GM18870 (cell line): ENCODE data around the gene PPP1CB.
"Not testable (repeated sequence)": the region's sequence is repeated elsewhere in the genome, so short reads cannot be mapped to it uniquely, and the experiment has no call there.

Experiments
- ATAC-seq: cut with Tn5 transposase; IDR thresholded peaks from one replicate; pipeline ENCODE4 v1.9.1; 2021; ENCODE audit warnings: moderate library complexity; ENCODE audit not compliant: unreplicated experiment

PPP1CB gene

GRCh38 chr2:28742619-28743018, 9.0 kb upstream of the PPP1CB start:
- ATAC-seq = not testable (repeated sequence)

- ATAC-seq = no peak
These were observed 6.4 kb upstream of the PPP1CB start for GRCh38 chr2:28745225-28745624.

DNA sequence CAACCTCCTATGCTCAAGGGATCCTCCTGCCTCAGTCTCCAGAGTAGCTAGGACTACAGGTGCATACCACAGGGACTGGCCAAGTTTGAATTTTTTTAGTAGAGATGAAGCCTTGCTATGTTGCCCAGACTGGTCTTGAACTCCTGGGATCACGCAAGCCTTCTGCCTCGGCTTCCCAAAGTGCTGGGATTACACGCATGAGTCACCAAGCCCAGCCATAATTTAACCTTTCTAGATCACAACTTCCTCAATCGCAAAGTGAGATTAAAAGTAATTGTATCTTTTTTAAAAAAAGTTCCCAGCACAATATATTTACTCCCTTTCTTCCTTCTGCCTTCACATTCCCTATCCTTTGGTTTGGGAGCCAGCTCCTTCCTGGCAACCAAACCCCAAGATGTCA, 5.8 kb upstream of the PPP1CB start:
- ATAC-seq = no peak

- no peak for ATAC-seq
These were observed 5.1 kb upstream of the PPP1CB start for GRCh38 chr2:28746429-28747111.

DNA sequence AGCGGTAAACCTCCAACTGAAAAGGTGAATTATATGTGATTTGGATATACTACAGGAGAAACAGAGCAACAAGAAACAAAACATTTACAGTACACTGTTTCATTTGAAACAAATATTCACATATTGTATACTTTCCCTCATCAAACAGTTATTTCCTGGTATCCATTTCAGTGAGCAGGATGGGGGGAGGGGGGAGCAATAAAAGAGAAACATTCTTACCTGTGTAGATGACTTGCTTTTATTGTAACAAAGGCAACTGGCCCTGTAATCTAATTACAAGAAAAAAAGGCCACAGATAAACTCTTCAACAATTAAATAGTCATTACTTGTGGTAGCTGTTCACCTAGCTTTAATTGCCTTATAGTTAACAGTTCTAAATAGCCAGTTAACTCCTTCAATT, 3.9 kb upstream of the PPP1CB start:
- no peak for ATAC-seq

DNA sequence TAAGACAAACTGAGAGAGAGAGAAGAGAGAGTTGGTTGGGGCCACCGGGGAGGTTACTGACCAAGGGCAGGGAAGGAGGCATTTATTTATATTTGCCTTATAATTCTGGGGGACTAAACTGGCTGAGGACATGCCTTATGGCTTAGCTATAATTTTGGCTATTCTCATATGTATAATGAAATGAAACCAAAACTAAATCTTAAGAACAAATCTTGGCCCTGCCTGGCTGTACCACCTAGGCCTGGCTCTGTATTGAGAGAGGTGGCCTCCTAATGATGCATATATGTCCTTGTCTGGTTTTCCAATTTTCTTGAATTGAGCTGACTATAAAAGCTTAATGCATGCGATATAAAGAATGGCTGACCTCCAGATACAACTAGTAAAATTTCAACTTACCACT, 3.5 kb upstream of the PPP1CB start:
- no peak for ATAC-seq

DNA sequence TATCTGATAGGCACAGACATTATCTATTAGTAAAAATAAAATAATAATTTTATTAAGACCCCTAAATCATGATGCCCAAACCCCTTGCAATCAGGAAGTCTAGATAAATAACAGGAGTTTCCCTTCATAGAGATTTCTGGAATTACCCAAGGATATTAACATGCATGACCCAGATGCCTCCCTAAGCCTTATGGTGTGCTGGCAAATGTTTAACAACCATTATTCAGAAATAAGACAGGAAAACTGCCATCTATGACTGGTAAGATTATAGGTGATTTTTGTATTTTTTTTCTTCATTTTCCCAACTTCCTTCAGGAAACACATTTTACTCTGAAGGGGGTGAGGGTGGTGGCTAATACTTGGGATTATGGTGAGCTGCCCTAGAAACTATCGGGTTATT, 2.7 kb upstream of the PPP1CB start:
- no peak for ATAC-seq

DNA sequence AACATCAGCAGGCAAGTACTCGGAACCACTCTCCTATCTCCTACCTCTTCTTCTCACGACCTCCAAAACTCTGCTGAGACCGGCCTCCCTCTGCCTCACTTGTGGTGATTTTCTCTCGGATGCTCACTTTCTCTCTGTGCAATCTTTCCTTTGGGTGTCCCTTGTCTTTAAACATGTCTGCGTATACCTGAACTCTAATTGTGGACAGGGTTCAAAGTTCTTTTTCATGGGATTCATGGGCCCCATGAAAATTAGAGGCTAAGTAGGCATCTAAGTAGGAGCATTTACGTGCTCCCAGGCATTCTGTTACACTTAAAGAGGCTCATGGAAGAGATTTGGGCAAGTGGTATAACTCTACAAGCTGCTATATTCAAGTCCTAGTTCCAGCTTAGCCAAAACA, 2.1 kb upstream of the PPP1CB start:
- ATAC-seq = no peak

GRCh38 chr2:28750316-28751251, 1.0 kb upstream of the PPP1CB start:
- no peak for ATAC-seq

GRCh38 chr2:28751956-28752630, 463 bp downstream of the PPP1CB start:
- ATAC-seq = peak; percentile 15

DNA sequence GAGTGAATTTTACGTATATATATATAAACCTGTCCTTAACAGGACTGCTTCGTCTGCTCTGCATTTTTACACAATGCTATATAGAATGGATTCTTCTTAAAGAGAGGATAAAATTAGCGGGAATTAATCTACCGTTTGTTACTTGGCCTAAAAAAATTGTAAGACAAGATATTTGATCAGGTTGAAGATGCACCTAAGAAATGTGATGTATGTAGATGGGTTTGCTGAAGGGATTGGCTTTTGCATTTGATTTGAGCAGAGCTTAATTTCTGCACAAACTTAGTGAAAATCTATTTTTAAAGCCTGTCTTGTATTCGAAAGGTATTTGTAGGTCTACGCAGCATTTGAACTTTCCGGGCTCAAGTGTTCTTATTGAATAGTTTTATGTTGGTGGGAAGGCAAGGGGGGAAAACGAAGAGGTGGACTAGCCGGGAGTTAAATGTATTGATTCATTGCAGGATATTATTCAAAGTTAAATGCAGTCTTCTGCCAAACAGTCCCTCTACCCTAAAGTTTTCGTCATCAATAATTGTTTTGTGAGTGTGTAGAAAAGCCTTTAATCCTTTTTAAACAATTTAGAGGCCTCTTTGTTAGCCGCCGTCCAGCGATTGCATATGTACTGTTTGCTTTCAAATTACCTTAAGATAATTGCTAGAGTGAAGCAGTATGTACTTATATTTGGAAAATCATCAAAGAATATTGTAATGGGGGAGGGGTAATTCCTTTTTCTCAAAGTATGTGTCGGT, 1.2 kb downstream of the PPP1CB start:
- no peak for ATAC-seq

GRCh38 chr2:28754321-28754720, 2.7 kb downstream of the PPP1CB start:
- ATAC-seq = no peak

GRCh38 chr2:28755421-28755820, 3.8 kb downstream of the PPP1CB start:
- ATAC-seq = no peak

- no peak for ATAC-seq
These were observed 6.8 kb downstream of the PPP1CB start for GRCh38 chr2:28758459-28758858.

DNA sequence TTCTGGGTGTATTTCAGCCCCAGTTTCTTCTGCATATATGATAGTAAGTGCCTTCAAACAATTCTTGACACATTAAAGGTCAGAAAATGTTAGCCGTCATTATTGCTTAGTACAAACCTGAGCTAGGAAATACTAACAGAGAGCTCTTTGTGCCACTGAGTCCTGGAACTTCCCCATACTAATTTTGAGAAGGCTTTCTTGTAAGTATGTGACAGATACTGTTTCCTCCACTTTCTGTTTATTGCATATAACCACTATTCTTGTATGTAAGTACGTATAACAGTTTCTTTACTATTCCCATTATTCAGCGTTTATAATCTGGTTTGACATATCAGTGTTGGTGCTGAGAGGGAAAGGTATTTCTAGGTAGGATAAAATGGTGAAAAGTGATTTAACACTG, 9.8 kb downstream of the PPP1CB start:
- ATAC-seq = no peak

DNA sequence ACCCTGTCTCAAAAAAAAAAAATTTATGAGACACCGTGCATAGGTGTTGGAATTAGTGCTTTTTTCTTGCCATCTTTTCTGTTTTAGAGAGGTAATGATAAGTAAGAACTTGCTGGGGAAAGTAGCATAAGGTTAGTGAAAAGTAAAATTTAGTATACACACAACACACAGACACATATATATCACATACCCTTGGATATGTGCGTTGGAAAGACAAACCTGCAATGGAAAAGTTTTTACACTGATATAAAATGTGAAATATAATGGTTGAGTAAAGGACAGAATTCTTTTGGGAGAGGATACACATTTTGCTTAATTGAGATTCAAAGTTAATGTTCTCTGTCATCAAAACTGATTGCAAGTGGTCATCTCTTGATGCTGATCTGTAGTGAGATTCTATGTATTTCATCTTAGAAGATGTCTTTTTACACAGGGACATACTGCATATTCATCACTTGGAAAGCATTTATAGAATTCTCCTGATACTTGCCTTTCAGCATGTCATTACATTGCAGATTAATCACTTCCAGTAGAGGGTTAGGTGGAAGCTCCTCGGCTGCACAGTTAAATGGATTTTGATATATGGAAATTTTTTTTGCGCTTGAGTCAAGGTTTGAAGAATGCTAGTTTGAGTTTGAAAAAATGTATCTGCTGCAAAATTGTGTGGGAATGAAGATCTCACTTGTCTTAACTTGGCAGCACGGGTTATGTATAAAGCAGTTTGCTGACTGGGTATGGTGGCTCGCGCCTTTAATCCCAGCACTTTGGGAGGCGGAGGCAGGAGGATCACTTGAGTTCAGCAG, 13.5 kb downstream of the PPP1CB start:
- no peak for ATAC-seq

DNA sequence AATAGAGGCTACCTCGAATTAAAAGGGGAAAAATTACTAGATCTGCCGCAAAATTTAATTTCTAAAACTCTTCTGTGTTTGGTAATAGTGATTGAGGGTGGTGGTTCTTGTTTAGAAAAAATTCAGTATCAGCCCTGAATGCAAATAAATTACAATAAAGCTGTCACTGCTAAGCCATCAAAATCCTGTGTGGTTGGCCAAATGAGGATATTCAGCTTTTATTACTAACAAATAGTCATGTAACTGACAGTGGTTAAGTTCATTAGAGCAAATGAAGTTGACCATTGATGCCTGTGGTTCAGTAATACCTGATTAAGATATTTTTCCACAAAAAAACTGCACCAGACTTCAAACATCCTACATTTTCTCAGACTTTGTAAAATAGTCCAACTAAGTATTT, 14.4 kb downstream of the PPP1CB start:
- no peak for ATAC-seq

DNA sequence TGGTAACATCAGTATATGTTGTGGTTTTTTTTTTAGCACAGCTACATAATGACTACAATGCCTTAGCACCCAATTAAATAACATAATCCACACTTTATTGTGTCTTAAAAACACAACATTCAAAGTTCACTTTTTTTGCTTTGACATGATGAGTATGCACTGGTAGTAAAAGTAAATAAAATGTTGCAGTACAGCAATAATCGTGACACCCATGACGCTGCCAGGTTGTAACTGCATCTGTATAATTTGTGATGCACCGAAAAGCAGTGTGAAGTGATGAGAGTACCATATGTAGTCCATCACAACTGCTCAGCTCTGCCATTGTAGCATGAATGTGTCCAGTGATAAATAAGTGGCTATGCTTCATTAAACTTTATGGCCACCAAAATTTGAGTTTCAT, 15.7 kb downstream of the PPP1CB start:
- no peak for ATAC-seq

DNA sequence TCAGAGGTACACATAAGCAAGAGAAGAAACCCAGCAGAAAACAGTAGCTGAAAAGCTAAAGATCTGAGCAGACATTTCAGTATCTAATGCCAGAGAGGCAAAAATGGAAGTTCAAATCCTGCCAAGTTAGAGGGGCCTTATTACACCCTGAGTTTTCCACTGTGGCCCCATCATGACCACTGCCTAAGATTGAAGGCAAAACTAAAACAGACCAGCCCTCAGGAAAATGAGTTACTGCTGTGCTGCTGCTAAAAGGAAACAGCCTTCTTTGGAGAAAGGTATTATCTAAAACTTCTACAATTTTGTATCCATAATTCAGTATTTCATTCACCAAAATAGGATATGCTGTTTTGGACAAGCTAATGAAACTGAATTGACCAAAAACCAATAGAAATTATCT, 16.8 kb downstream of the PPP1CB start:
- no peak for ATAC-seq

- no peak for ATAC-seq
These were observed 17.3 kb downstream of the PPP1CB start for GRCh38 chr2:28768952-28769351.
